Measurements from ENCODE around the gene MIA. TPM values are rescaled to one million over a fixed set of nuclear protein-coding genes. Genes with fewer than 3 reads are reported as not detected.
"Not testable (repeated sequence)": the region's sequence is repeated elsewhere in the genome, so short reads cannot be mapped to it uniquely, and the experiment has no call there.

MIA gene
- total RNA-seq, 1 experiment from 2014 or later, result not detected

DNA sequence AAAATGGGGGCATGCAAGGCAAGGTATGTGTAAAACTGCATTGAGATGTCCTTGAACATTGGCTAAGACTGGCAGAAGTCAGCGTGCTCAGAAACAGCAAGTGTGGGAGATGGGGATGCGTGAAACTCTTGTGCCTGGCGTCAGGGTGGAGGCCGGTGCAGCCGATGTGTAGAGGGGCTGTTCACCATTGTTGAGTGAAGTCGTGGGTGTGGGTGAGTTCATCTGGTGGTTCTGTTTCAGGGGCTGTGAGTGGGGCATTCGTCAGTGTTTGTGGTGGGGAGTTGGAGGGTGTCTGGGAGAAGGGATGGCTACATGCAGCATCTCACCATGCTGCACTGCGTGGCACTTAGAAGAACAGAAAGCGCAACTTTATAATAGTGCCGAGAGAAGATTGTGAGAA, 11.4 kb upstream of the MIA start:
- H3K79me2 ChIP-seq (ENCODE audit: insufficient read depth, low read length), result no peaks in the 10 kb centered on the region
- peaks cover 59 to 80% (median 70%) of the 10 kb centered on the region in 3 experiments for H3K36me3 Mint-ChIP-seq (ENCODE audit: insufficient read depth in 1 of 3, low read depth in 3 of 3)

GRCh38 chr19:40766385-40766784, 8.9 kb upstream of the MIA start:
- H3K36me3 Mint-ChIP-seq (ENCODE audit: insufficient read depth in 1 of 3, low read depth in 3 of 3), result peaks cover 46 to 64% (median 48%) of the 10 kb centered on the region in 3 experiments
- not testable (repeated sequence) for H3K4me1 Mint-ChIP-seq

More for the DNA sequence above, 11.4 kb upstream of the MIA start:
- no peak overlapping the region for H2BK15ac ChIP-seq (ENCODE audit: low read depth, low read length)
- H3K4me3 Mint-ChIP-seq, result no peak overlapping the region
- no peak overlapping the region for H3K4me2 ChIP-seq (ENCODE audit: insufficient read depth, insufficient read length, low read length)
- H2BK20ac ChIP-seq (ENCODE audit: low read depth, low read length, poor library complexity, severe bottlenecking), result no peak overlapping the region
- no peak overlapping the region for H2AFZ ChIP-seq (ENCODE audit: low read length)
- no peaks in the 10 kb centered on the region for H3K4me1 Mint-ChIP-seq
- H3K27ac Mint-ChIP-seq, result peak overlapping the region in 1 of 3 experiments; percentile 7; a peak in 1 of 7 replicates
- no peaks in the 10 kb centered on the region for H4K20me1 ChIP-seq (ENCODE audit: control insufficient read depth, insufficient read depth, insufficient read length)
- no peak overlapping the region for H2AK5ac ChIP-seq (ENCODE audit: insufficient read length, low read length)
- H3K23ac ChIP-seq (ENCODE audit: insufficient read length, low read depth, low read length), result no peak overlapping the region
- no peak overlapping the region for H3T11ph ChIP-seq (ENCODE audit: low read length)
- no peaks in the 10 kb centered on the region for H3K23me2 ChIP-seq (ENCODE audit: insufficient read length, low read depth, low read length, poor library complexity, severe bottlenecking)
- H3K27me3 ChIP-seq (ENCODE audit: insufficient read depth, low read length), result no peaks in the 10 kb centered on the region
- no peaks in the 10 kb centered on the region for H3K9me3 Mint-ChIP-seq
- no CpG with 5 or more reads among the region's 10 CpGs for WGBS (ENCODE audit: extremely low coverage, insufficient read length, low lambda C conversion rate)
- no peak overlapping the region for H4K91ac ChIP-seq (ENCODE audit: insufficient read length, low read depth, low read length)
- no peak overlapping the region for H3K4ac ChIP-seq (ENCODE audit: low read depth, low read length)
- no peak for DNase-seq
- H2BK12ac ChIP-seq (ENCODE audit: insufficient read length, low read depth, low read length), result no peak overlapping the region
- TF ChIP-seq, protein P1, sequence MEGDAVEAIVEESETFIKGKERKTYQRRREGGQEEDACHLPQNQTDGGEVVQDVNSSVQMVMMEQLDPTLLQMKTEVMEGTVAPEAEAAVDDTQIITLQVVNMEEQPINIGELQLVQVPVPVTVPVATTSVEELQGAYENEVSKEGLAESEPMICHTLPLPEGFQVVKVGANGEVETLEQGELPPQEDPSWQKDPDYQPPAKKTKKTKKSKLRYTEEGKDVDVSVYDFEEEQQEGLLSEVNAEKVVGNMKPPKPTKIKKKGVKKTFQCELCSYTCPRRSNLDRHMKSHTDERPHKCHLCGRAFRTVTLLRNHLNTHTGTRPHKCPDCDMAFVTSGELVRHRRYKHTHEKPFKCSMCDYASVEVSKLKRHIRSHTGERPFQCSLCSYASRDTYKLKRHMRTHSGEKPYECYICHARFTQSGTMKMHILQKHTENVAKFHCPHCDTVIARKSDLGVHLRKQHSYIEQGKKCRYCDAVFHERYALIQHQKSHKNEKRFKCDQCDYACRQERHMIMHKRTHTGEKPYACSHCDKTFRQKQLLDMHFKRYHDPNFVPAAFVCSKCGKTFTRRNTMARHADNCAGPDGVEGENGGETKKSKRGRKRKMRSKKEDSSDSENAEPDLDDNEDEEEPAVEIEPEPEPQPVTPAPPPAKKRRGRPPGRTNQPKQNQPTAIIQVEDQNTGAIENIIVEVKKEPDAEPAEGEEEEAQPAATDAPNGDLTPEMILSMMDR (conservative IDR thresholded peaks at IDR 0.05), result no peak
- H3K27me3 Mint-ChIP-seq (ENCODE audit: low read depth), result no peaks in the 10 kb centered on the region
- no peak overlapping the region for H4K5ac ChIP-seq (ENCODE audit: insufficient read length, low read depth, low read length)
- no peak overlapping the region for H3K14ac ChIP-seq (ENCODE audit: insufficient read depth, low read length)
- H3K9ac ChIP-seq (ENCODE audit: extremely low read depth, insufficient read length, low read length), result no peak overlapping the region
- H3K56ac ChIP-seq (ENCODE audit: insufficient read length, low read depth, low read length), result no peak overlapping the region
- no peak overlapping the region for H4K8ac ChIP-seq (replicated peaks; ENCODE audit: insufficient read length, low read depth, low read length)
- no peak overlapping the region for H3K18ac ChIP-seq (ENCODE audit: insufficient read length, low read depth, low read length)
- H3K4me1 ChIP-seq (ENCODE audit: insufficient read depth, low read length), result no peaks in the 10 kb centered on the region
- no peak overlapping the region for H3K27ac ChIP-seq (ENCODE audit: insufficient read length, low read depth, low read length)
- no peaks in the 10 kb centered on the region for H3K79me1 ChIP-seq (ENCODE audit: insufficient read depth, low read depth, low read length, poor library complexity, severe bottlenecking)
- H2BK5ac ChIP-seq (ENCODE audit: insufficient read length, low read length), result no peak overlapping the region
- H3K9me3 ChIP-seq (ENCODE audit: control insufficient read depth, low read depth, low read length), result no peaks in the 10 kb centered on the region
- no peak overlapping the region for H2BK120ac ChIP-seq (ENCODE audit: low read depth, low read length, poor library complexity, severe bottlenecking)

More at GRCh38 chr19:40766385-40766784, 8.9 kb upstream of the MIA start:
- H3K27ac Mint-ChIP-seq, result peak overlapping the region in 2 of 3 experiments; percentile 40 to 67; a peak in 2 of 7 replicates
- H3K9ac ChIP-seq (ENCODE audit: extremely low read depth, insufficient read length, low read length); DNase-seq; H3K4me1 ChIP-seq (ENCODE audit: insufficient read depth, low read length); H2BK20ac ChIP-seq (ENCODE audit: low read depth, low read length, poor library complexity, severe bottlenecking); H2BK12ac ChIP-seq (ENCODE audit: insufficient read length, low read depth, low read length); H3K9me3 ChIP-seq (ENCODE audit: control insufficient read depth, low read depth, low read length); H3K27ac ChIP-seq (ENCODE audit: insufficient read length, low read depth, low read length); H3K56ac ChIP-seq (ENCODE audit: insufficient read length, low read depth, low read length); H3K18ac ChIP-seq (ENCODE audit: insufficient read length, low read depth, low read length); H3K79me1 ChIP-seq (ENCODE audit: insufficient read depth, low read depth, low read length, poor library complexity, severe bottlenecking); H3K4me2 ChIP-seq (ENCODE audit: insufficient read depth, insufficient read length, low read length); H3K27me3 Mint-ChIP-seq (ENCODE audit: low read depth); H2AK5ac ChIP-seq (ENCODE audit: insufficient read length, low read length); H4K20me1 ChIP-seq (ENCODE audit: control insufficient read depth, insufficient read depth, insufficient read length); H2BK5ac ChIP-seq (ENCODE audit: insufficient read length, low read length); H4K8ac ChIP-seq (replicated peaks; ENCODE audit: insufficient read length, low read depth, low read length); H3T11ph ChIP-seq (ENCODE audit: low read length); H3K79me2 ChIP-seq (ENCODE audit: insufficient read depth, low read length); H3K9me3 Mint-ChIP-seq; H3K4me3 Mint-ChIP-seq; H2BK120ac ChIP-seq (ENCODE audit: low read depth, low read length, poor library complexity, severe bottlenecking); H3K4ac ChIP-seq (ENCODE audit: low read depth, low read length); H3K14ac ChIP-seq (ENCODE audit: insufficient read depth, low read length); H2BK15ac ChIP-seq (ENCODE audit: low read depth, low read length); H3K23me2 ChIP-seq (ENCODE audit: insufficient read length, low read depth, low read length, poor library complexity, severe bottlenecking); H3K23ac ChIP-seq (ENCODE audit: insufficient read length, low read depth, low read length); H3K27me3 ChIP-seq (ENCODE audit: insufficient read depth, low read length); H2AFZ ChIP-seq (ENCODE audit: low read length); H4K91ac ChIP-seq (ENCODE audit: insufficient read length, low read depth, low read length); H4K5ac ChIP-seq (ENCODE audit: insufficient read length, low read depth, low read length): not testable (repeated sequence)
- WGBS (ENCODE audit: extremely low coverage, insufficient read length, low lambda C conversion rate), result no CpG with 5 or more reads among the region's 13 CpGs
